NCI-H2081 treated with DMSO at 0.1 percent for 48 hours (cell line): Measurements from ENCODE around the gene LSM12.

Experiments used
- DNase-seq: peaks from one replicate; lab custom pipeline; 2025; lab: John Stamatoyannopoulos, UW

LSM12 gene

GRCh38 chr17:43986225-43986981 lies 80.1 kb downstream of the LSM12 start:
- DNase-seq = no peak

- no peak for DNase-seq
Measured at GRCh38 chr17:43984521-43984920, 82.0 kb downstream of the LSM12 start.
